GM18511 (cell line): ENCODE data around the gene BSG.

Experiments used
- ATAC-seq: cut with Tn5 transposase; IDR thresholded peaks from one replicate; pipeline ENCODE4 v1.9.1; 2021; ENCODE audit warnings: mild to moderate bottlenecking, moderate library complexity; ENCODE audit not compliant: unreplicated experiment

The BSG gene

GRCh38 chr19:539429-540030, 32.9 kb upstream of the BSG start:
- ATAC-seq, result no peak

GRCh38 chr19:540867-541637, 31.3 kb upstream of the BSG start:
- ATAC-seq, result no peak

GRCh38 chr19:541699-542098, 30.7 kb upstream of the BSG start:
- ATAC-seq, result no peak

- no peak for ATAC-seq
Measured at GRCh38 chr19:542173-542866, 30.1 kb upstream of the BSG start.

- ATAC-seq, result no peak
Measured at GRCh38 chr19:543910-544608, 28.3 kb upstream of the BSG start, which contains the start of gene GZMM. Gene GZMM, plus strand, starts transcription at chr19:544053. Its CDS starts 19 bp downstream, at chr19:544072.

GRCh38 chr19:547117-547516, 25.3 kb upstream of the BSG start:
- no peak for ATAC-seq

- no peak for ATAC-seq
Measured at GRCh38 chr19:547836-548720, 24.3 kb upstream of the BSG start.

- ATAC-seq, result no peak
Measured at GRCh38 chr19:548886-549830, 23.2 kb upstream of the BSG start.

GRCh38 chr19:554817-555216, 17.6 kb upstream of the BSG start:
- no peak for ATAC-seq

- ATAC-seq, result no peak
Measured at GRCh38 chr19:555474-555808, 17.0 kb upstream of the BSG start.

GRCh38 chr19:556611-557382, 15.6 kb upstream of the BSG start:
- no peak for ATAC-seq

GRCh38 chr19:558770-559439, 13.5 kb upstream of the BSG start:
- no peak for ATAC-seq

GRCh38 chr19:560121-560520, 12.3 kb upstream of the BSG start:
- ATAC-seq, result no peak

- ATAC-seq, result no peak
Measured at GRCh38 chr19:566403-566802, 6.0 kb upstream of the BSG start.

- no peak for ATAC-seq
Measured at GRCh38 chr19:566844-567243, 5.6 kb upstream of the BSG start.

- ATAC-seq, result no peak
Measured at GRCh38 chr19:567296-567900, 5.0 kb upstream of the BSG start.

GRCh38 chr19:570251-570686, 2.1 kb upstream of the BSG start:
- ATAC-seq, result no peak
